Colonic mucosa (tissue), 4 donors: ENCODE measurements around the gene MDM2. TPM values are rescaled to one million over a fixed set of nuclear protein-coding genes. Genes with fewer than 3 reads are reported as not detected.
A peak's percentile ranks its signal among the peaks of the same experiment; 100 is the strongest.
"Not testable (repeated sequence)": the region's sequence is repeated elsewhere in the genome, so short reads cannot be mapped to it uniquely, and the experiment has no call there.

Source experiments
- DNase-seq: peaks from one replicate; pipeline ENCODE4 v3.0.0-alpha.2; 2020
- H3K27ac ChIP-seq: fragments of 200-600 bp; one replicate; pipeline ENCODE4 v1.8.0; 2021
- H3K27me3 ChIP-seq: fragments of 200-600 bp; one replicate; pipeline ENCODE4 v1.8.0; 2021
- H3K36me3 ChIP-seq: fragments of 200-600 bp; one replicate; pipeline ENCODE4 v1.8.0; 2021
- H3K4me1 ChIP-seq: fragments of 200-600 bp; one replicate; pipeline ENCODE4 v1.8.0; 2021; ENCODE audit warnings: mild to moderate bottlenecking
- H3K4me3 ChIP-seq: fragments of 200-600 bp; one replicate; pipeline ENCODE4 v1.8.0; 2021
- H3K9ac ChIP-seq, 2 donors: one replicate each; pipeline ENCODE4 v1.7.0; 2013; ENCODE audit warnings: control low read depth in 2 of 2, low read depth in 2 of 2, low read length in 2 of 2
- H3K9me3 ChIP-seq: fragments of 200-600 bp; one replicate; pipeline ENCODE4 v1.8.0; 2021
- CTCF ChIP-seq: fragments of 200-600 bp; IDR thresholded peaks from one replicate; pipeline ENCODE4 v1.8.0; 2022; ENCODE audit warnings: antibody characterized with exemption, mild to moderate bottlenecking
- intact Hi-C: fragments of 100-400 bp; cut with DNase I; formaldehyde crosslinking; loops from one replicate; pipeline ENCODE4 v1.14.1; 2022
- total RNA-seq, 2 donors: library from RNA; stranded (reverse); fragmentation: NEBNext Ultra II Directional in 1 of 2; extraction: Animal tissue kit (Norgen Biotek cat#: 25700) in 1 of 2; gene quantifications; one replicate each; pipeline ENCODE4 v1.2.1, GENCODE V29; 2021
- donor health status: healthy.
- donor health status: DM: no; HTN: no; CAD: no.
- donor health status: DM: no; HTN: no; CAD: no.

The MDM2 gene
- total RNA-seq, 2 donors from 2014 or later = 94.8 to 107 TPM

GRCh38 chr12:68808388-68809189 is 612 bp downstream of the MDM2 start:
- intact Hi-C loops = loop anchor here (10.0 kb wide), 1 partner anchor 64 kb away; the partner anchor contains the start of gene SLC35E3
- H3K27ac ChIP-seq = peak overlapping the region; percentile 100
- no peaks in the 10 kb centered on the region for H3K27me3 ChIP-seq
- no peaks in the 10 kb centered on the region for H3K4me1 ChIP-seq
- peak overlapping the region; percentile 85 for H3K4me3 ChIP-seq
- H3K36me3 ChIP-seq = no peaks in the 10 kb centered on the region
- peak overlapping the region; percentile 98 to 99 for H3K9ac ChIP-seq
- peak; percentile 87 for DNase-seq
- no peaks in the 10 kb centered on the region for H3K9me3 ChIP-seq
- no peak for TF ChIP-seq CTCF

GRCh38 chr12:68809190-68810026 is 1.4 kb downstream of the MDM2 start:
- H3K27ac ChIP-seq = peak overlapping the region; percentile 100
- intact Hi-C loops = loop anchor here (10.0 kb wide), 1 partner anchor 65 kb away; the partner anchor contains the start of gene SLC35E3
- DNase-seq = no peak

GRCh38 chr12:68810027-68810389 is 2.0 kb downstream of the MDM2 start:
- H3K9me3 ChIP-seq, H3K4me3 ChIP-seq, H3K4me1 ChIP-seq, H3K27me3 ChIP-seq, DNase-seq, intact Hi-C loops, H3K36me3 ChIP-seq, H3K27ac ChIP-seq: not testable (repeated sequence)
- peak overlapping the region in 1 of 2 donors; percentile 19 for H3K9ac ChIP-seq

More at GRCh38 chr12:68809190-68810026, 1.4 kb downstream of the MDM2 start:
- no peaks in the 10 kb centered on the region for H3K4me1 ChIP-seq
- no peak for TF ChIP-seq CTCF
- H3K27me3 ChIP-seq = no peaks in the 10 kb centered on the region
- peak overlapping the region; percentile 85 for H3K4me3 ChIP-seq
- H3K9ac ChIP-seq = peak overlapping the region in 1 of 2 donors; percentile 98
- H3K36me3 ChIP-seq = no peaks in the 10 kb centered on the region
- no peaks in the 10 kb centered on the region for H3K9me3 ChIP-seq

- intact Hi-C loops, H3K27ac ChIP-seq, H3K27me3 ChIP-seq, DNase-seq, H3K4me1 ChIP-seq, H3K9ac ChIP-seq, H3K9me3 ChIP-seq, H3K36me3 ChIP-seq, H3K4me3 ChIP-seq: not testable (repeated sequence)
Observed at GRCh38 chr12:68811573-68811972, 3.6 kb downstream of the MDM2 start.

GRCh38 chr12:68812553-68813241 is 4.7 kb downstream of the MDM2 start:
- no peak overlapping the region for H3K9ac ChIP-seq

More at GRCh38 chr12:68812553-68813241, 4.7 kb downstream of the MDM2 start:
- H3K27me3 ChIP-seq = no peaks in the 10 kb centered on the region
- no peak overlapping the region for H3K4me3 ChIP-seq
- H3K4me1 ChIP-seq = no peaks in the 10 kb centered on the region
- no peak for TF ChIP-seq CTCF
- intact Hi-C loops = no loop called here
- peaks cover 5% of the 10 kb centered on the region for H3K36me3 ChIP-seq
- H3K9me3 ChIP-seq = no peaks in the 10 kb centered on the region
- no peak for DNase-seq
- no peak overlapping the region for H3K27ac ChIP-seq
